Uterus (tissue), 2 donors: Measurements from ENCODE around the gene LRRC72.

Experiments
- CTCF ChIP-seq, 4 experiments: fragments of 200-600 bp in 2 of 4; fragments of 450-650 bp in 2 of 4; sonication (generic) in 2 of 4; IDR thresholded peaks; one replicate each; pipeline ENCODE4 v1.5.1; 2016 to 2019; ENCODE audit warnings: antibody characterized with exemption in 4 of 4, mild to moderate bottlenecking in 2 of 4, moderate library complexity in 1 of 4
- POLR2A ChIP-seq, 2 donors: fragments of 450-650 bp; IDR thresholded peaks; one replicate each; pipeline ENCODE4 v1.6.1; 2016; ENCODE audit warnings: antibody characterized with exemption in 2 of 2, mild to moderate bottlenecking in 1 of 2, moderate library complexity in 1 of 2

GRCh38 chr7:16493266-16493665 is 33.4 kb upstream of the LRRC72 start:
- no peak for TF ChIP-seq CTCF (IDR thresholded peaks at IDR 0.05)
- TF ChIP-seq POLR2A (IDR thresholded peaks at IDR 0.05): no peak
